GM12873 (cell line): Measurements from ENCODE around the gene TES.

ENCODE experiments used
- TF ChIP-seq, protein P1 (sequence below): IDR thresholded peaks from 2 replicates; pipeline ENCODE4 v1.5.1; 2012; ENCODE audit warnings: low read depth, mild to moderate bottlenecking, moderate library complexity, low read length, control low read depth; ENCODE audit not compliant: insufficient read depth; ENCODE audit errors: missing control alignments

TES gene

DNA sequence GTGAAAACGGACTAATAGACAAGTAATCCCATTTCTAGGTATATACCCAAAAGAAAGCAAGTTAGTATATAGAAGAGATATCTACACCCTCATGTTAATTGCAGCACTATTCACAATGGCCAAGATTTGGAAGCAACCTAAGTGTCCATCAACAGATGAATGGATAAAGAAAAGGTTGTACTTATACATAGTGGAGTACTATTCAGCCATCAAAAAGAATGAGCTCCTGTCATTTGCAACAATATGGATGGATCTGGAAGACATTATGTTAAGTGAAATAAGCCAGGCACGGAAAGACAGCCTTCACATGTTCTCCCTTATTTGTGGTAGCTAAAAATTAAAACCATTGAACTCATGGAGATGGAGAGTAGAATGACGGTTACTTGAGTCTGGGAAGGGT lies 88.2 kb downstream of the TES start:
- TF ChIP-seq, protein P1, sequence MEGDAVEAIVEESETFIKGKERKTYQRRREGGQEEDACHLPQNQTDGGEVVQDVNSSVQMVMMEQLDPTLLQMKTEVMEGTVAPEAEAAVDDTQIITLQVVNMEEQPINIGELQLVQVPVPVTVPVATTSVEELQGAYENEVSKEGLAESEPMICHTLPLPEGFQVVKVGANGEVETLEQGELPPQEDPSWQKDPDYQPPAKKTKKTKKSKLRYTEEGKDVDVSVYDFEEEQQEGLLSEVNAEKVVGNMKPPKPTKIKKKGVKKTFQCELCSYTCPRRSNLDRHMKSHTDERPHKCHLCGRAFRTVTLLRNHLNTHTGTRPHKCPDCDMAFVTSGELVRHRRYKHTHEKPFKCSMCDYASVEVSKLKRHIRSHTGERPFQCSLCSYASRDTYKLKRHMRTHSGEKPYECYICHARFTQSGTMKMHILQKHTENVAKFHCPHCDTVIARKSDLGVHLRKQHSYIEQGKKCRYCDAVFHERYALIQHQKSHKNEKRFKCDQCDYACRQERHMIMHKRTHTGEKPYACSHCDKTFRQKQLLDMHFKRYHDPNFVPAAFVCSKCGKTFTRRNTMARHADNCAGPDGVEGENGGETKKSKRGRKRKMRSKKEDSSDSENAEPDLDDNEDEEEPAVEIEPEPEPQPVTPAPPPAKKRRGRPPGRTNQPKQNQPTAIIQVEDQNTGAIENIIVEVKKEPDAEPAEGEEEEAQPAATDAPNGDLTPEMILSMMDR, result no peak

DNA sequence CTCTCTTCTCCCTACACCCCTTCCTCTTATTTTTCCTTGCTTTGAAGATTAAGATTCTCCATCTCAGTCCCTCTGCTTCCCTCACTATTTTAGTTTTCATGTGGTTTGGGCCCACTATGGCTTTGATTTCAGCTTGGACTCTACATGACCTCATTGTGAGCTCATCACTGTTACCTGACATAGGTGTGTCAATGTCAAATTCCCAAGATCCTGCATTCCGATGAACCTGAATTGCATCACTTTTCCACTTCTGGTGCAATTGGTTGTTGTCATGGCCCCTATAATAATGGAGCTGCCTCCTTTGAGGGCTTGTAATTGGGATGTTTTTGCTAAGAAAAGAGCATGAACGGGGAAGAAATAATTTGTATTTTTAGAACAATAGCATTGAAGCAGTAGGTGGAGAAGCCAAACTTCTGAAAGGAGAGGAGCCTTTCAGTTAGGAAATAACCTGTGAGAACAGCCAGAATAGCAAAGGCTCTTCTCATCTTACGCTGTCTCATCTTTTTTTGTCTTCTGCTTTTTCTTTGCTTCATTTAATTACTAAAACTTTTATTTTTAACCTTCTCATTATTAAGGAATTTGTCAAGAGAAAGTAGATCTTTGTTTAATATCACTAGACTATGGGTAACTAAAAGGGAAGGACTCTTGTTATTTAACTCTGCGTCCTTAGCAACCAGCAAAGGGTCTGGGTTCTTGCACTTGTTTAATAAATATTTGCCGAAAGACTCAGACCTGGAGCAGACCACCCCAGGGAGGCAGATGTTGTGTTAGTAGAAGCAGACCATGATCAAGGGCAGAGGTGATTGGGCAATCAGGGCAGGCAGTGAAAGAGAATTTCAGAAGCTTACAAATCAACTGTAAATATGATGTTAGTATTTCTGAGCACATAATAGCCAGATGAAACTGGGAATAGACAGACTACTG lies 95.4 kb downstream of the TES start:
- TF ChIP-seq, protein P1, result no peak

DNA sequence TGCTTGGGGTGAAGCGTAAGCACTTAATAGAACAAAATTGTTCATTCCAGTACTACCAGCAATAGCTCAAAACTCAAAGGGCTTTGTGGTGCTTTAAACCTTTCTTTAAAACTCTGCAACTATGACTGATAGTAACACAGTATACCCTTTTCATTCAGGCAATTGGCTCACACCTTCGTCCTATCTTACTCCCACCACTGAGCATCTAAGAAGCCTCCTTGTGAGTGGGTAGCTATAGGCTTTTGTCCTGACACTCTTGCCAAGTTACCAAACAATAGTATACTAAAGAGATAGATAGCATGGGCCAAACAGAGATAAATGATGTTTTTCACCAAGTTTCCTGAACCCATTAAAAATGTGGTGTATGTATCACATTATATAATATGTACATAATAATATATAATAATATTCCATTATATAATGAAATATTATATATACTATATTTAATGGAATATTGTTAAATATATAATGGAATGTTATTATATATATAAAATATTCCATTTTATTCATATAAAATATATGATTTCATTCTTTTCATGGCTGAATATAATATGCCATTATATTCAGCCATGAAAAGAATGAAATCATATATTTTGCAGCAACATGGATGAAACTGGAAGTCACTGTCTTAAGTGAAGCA lies 96.2 kb downstream of the TES start:
- TF ChIP-seq, protein P1, result no peak

DNA sequence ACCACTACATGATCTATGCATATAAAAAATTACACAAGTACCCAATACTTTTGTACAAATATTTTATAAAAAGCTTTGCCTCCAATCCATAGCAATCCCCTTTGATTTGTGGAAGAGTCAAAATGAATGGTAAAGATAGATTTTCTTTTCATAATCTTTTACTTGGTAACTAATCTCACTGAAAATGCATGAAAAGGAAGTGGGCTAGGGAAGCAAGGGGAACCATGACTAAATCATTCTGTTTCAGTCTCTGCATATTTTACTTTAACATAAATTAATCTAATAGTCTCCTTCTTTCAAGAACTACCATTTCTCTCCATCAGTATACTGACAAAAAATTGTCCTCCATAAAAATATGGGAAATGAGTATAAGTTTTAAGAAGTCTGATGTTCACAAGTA lies 96.9 kb downstream of the TES start:
- TF ChIP-seq, protein P1, result no peak
